PC-3 (cell line): ENCODE data around the gene APMAP.

Experiments used
- CTCF ChIP-seq: fragments of 300-600 bp; sonication (generic); conservative IDR thresholded peaks from 2 replicates; pipeline ENCODE4 v1.5.1; 2017; ENCODE audit warnings: antibody characterized with exemption, low read depth, mild to moderate bottlenecking, low read length
- EZH2 ChIP-seq: fragments of 300-600 bp; sonication (generic); IDR thresholded peaks from one replicate; pipeline ENCODE4 v1.6.1; 2017; ENCODE audit warnings: antibody characterized with exemption, mild to moderate bottlenecking, low read length; ENCODE audit not compliant: unreplicated experiment
- EZH2phosphoT487 ChIP-seq: fragments of 300-600 bp; sonication (generic); IDR thresholded peaks from 2 replicates; pipeline ENCODE4 v1.6.1; 2018; ENCODE audit warnings: mild to moderate bottlenecking, antibody characterized with exemption, low read length, borderline replicate concordance

GRCh38 chr20:24955045-24955444, 37.5 kb downstream of the APMAP start:
- TF ChIP-seq CTCF (no peak), EZH2 (no peak), EZH2phosphoT487 (no peak)
